HG03432 (cell line): ENCODE measurements around the gene DMRTA1.
"Not testable (repeated sequence)": the region's sequence is repeated elsewhere in the genome, so short reads cannot be mapped to it uniquely, and the experiment has no call there.

ENCODE experiments used
- ATAC-seq: cut with Tn5 transposase; IDR thresholded peaks from one replicate; pipeline ENCODE4 v1.9.1; 2021; ENCODE audit warnings: mild to moderate bottlenecking, moderate library complexity; ENCODE audit not compliant: unreplicated experiment

Gene DMRTA1

GRCh38 chr9:22446589-22446949 lies at the start of gene DMRTA1:
Gene DMRTA1 (plus strand): TSS chr9:22446824. CDS start chr9:22447066, 242 bp downstream.
- ATAC-seq = peak; percentile 45

GRCh38 chr9:22401671-22402070 lies 45.0 kb upstream of the DMRTA1 start:
- ATAC-seq = no peak

DNA sequence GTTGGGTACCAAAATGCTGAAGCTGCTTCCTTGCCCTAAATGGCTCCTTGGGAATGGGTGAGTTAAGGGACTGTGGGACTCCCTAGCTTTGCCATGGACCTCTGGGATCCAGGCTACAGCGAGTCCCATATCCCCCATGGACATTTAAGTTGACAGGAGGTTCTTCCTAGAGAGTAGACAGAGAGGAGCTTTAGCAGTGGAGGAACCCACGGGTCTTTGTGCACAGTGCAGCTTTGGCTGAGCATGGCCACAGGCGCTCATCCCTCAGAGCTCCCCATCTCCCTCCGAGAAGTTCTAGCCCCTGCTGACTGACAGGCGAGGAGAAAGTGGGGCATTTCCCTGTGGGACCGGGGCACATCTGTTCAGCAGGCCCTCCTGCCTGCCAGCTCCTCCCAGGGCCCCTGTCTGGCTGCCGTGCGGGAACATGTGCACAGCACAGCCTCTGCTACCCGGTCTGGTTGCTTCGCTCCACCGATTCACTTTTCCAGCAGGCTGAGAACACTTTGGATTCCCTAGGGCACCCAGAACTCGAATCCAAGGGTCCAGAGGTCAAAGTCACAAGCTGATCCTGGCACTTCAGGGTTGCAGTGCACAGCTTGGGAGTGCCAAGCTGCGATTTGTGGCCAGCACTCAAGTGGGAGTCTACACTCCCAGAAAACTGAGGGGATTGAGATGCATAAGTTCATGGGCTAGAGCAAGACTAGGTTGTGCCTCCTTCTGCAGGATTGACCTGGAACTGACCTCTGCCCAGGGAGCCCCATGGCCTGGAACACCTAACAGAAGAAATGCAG lies 40.6 kb upstream of the DMRTA1 start:
- no peak for ATAC-seq

- ATAC-seq = no peak
Observed at GRCh38 chr9:22413884-22414283, 32.7 kb upstream of the DMRTA1 start.

- no peak for ATAC-seq
Observed at GRCh38 chr9:22415941-22416691, 30.5 kb upstream of the DMRTA1 start.

GRCh38 chr9:22416692-22417060 lies 29.9 kb upstream of the DMRTA1 start:
- no peak for ATAC-seq

- ATAC-seq = no peak
Observed at GRCh38 chr9:22423566-22423965, 23.1 kb upstream of the DMRTA1 start.

- no peak for ATAC-seq
Observed at GRCh38 chr9:22424616-22425015, 22.0 kb upstream of the DMRTA1 start.

DNA sequence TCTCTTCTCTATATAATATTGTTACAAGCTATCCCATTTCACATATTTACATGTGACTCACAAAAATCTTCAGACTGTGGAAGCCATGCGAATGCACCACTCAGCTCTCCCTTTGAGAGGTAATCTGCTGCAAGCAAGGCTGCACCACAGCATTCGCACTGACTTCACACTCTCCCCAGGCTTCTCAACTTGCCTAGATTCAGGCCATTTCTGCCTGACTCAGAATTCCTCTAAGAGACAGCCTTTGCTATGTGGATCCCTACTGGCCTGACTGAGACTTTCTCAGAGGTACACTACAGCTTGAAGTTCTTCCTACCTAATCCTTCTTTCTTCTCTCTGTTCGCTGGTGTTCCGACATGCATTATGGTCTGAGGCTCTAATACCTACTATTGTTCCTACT lies 21.1 kb upstream of the DMRTA1 start:
- no peak for ATAC-seq

- no peak for ATAC-seq
Observed at GRCh38 chr9:22427226-22427880, 19.3 kb upstream of the DMRTA1 start.

DNA sequence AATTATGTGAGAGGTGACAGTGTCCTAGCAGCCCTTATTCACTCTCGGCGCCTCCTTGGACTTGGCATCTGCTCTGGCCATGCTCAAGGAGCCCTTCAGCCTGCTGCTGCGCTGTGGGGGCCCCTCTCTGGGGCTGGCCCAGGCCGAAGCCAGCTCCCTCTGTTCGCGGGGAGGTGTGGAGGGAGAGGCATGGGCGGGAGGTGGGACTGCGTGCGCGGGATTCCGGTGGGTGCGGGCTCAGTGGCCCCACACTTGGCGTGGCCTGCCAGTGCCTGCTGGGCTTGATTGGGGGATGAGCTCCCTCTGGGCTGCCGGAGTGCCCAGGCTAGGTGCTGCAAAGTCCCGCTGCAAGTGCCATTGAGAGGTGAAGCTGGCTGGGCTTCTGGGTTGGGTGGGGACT lies 12.9 kb upstream of the DMRTA1 start:
- no peak for ATAC-seq

DNA sequence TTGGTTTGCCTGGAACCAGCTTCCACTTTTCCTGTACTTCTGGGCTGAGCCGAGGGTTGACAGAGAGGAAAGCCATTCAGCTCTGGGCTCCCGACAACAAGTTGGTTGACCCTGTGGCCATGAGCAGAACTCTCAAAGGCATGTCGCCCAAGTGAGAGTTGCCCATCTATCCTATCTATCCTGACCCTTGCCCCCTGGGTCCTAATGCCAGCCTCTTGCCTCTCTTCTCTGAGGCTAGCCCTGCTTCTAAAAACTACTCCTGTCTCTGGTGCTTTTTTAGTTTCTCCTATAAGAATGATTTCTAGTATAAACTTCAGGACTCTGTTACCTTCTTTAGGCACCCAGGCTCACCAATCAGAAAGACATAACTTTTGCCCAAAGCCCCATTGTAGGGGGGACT lies 11.4 kb upstream of the DMRTA1 start:
- ATAC-seq = not testable (repeated sequence)

DNA sequence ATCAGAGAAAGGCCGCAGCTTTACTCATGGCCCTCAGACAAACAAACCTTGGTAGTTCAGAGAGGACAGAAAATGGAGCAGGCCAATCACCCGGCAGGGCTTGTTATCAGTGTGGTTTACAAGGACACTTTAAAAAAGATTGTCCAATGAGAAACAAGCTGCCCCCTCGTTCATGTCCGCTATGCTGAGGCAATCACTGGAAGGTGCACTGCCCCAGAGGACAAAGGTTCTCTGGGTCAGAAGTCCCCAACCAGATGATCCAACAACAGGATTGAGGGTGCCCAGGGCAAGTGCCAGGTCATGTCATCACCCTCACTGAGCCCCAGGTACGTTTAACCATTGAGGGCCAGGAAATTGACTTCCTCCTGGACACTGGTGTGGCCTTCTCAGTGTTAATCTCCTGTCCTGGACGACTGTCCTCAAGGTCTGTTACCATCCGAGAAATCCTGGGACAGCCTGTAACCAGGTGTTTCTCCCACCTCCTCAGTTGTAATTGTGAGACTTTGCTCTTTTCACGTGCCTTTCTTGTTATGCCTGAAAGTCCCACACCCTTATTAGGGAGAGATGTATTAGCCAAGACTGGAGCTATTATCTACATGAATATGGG lies 9.1 kb upstream of the DMRTA1 start:
- not testable (repeated sequence) for ATAC-seq

- ATAC-seq = no peak
Observed at GRCh38 chr9:22440841-22441240, 5.8 kb upstream of the DMRTA1 start.

DNA sequence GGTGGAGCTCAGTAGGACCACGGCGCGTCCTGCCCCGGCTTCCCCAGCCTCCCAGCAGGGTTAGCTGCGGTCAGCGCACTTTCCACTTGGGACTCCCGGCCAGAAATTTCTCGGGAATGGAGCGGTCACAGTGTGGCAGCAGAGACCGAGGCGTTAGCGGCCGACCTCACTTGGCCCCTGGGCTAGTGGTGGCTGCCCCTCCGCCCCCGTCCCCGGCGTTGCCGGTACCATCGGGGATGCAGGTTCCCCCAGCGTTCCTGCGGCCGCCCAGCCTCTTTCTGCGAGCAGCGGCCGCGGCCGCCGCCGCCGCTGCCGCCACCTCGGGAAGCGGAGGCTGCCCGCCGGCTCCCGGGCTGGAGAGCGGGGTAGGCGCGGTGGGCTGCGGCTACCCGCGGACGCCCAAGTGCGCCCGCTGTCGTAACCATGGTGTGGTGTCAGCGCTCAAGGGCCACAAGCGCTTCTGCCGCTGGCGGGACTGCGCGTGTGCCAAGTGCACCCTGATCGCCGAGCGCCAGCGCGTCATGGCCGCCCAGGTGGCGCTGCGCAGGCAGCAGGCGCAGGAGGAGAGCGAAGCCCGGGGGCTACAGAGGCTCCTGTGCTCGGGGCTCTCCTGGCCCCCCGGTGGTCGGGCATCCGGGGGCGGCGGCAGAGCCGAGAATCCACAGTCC lies 460 bp downstream of the DMRTA1 start:
- ATAC-seq = peak; percentile 87

DNA sequence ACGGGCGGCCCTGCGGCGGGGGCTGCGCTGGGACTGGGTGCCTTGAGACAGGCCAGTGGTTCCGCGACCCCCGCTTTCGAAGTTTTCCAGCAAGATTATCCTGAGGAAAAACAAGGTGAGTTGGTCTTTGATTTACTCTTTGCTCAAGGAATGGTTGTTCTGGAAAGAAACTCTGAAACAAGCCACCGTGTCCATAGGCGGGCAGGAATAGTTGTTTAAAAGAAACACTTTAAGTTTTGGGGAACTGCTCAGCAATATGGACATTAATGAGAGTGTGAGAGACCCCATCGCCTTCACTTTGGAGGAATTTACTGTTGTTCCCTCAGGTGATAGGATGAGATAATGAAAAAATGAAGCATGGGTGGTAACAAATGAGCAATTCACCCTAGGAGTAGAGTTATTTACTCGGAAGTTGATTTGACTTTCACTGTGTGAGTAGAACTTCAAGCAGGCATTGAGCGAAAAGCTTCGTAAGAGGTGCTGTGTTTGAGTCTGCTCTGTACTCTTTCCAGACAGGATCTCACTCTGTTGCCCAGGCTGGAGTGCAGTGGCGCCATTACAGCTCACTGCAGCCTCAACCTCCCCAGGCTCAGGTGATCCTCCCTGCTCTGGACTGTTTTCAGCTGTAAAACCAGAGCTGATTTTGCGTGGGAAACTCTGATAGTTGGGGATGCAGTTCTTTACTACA lies 1.1 kb downstream of the DMRTA1 start:
- ATAC-seq = no peak

GRCh38 chr9:22449719-22450118 lies 3.1 kb downstream of the DMRTA1 start:
- no peak for ATAC-seq

GRCh38 chr9:22452415-22453010 lies 5.9 kb downstream of the DMRTA1 start:
- peak; percentile 74 for ATAC-seq

DNA sequence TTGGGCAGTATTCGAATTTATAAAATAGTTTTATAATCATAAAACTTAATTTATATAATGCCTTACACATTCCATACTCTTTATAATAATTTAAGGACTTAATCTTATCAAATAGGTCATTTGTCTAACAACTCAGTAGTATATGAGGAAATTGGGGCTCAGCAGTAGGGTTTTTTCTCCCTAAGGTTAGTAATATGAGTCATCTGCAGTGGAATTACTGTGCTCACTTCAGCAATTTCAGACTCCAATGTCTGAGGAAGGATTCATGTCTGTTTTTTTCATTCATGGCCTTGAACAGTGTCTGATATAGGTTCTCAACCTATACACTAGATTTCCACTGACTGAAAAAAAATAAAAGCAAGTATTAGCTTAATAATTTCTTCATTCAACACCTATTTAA lies 7.4 kb downstream of the DMRTA1 start:
- ATAC-seq = no peak

DNA sequence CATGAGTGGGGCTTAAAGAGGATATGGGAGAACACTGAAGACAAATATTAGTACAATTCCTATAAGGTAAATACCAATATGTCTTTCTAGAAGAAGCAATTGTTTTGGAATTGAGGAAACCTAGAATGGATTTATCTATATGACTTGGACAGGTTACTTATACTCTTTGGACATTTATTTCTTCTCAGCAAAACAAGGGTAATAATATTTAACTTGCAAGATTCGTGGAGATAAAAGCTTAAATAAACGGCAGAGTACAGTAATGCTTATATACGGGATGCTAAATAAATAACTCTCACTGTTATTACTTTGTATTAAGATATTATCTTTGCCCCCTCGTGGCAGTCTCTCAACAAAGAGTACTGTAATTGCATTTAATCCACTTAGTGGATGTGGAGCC lies 8.6 kb downstream of the DMRTA1 start:
- no peak for ATAC-seq
